Loucy (cell line): ENCODE results near the gene GMIP.

Source experiments
- CTCF ChIP-seq: fragments of 200-600 bp; sonication (generic); conservative IDR thresholded peaks from 2 replicates; pipeline ENCODE4 v1.5.1; 2014; ENCODE audit warnings: mild to moderate bottlenecking, antibody characterized with exemption, low read length
- EZH2phosphoT487 ChIP-seq: fragments of 200-600 bp; IDR thresholded peaks from 2 replicates; pipeline ENCODE4 v1.6.1; 2018; ENCODE audit warnings: antibody characterized with exemption, mild to moderate bottlenecking, moderate library complexity, borderline replicate concordance

- TF ChIP-seq CTCF (no peak), EZH2phosphoT487 (no peak)
These were observed 12.3 kb upstream of the GMIP start for GRCh38 chr19:19655641-19656343.
